Measurements from ENCODE around the gene CHP1. TPM values are rescaled to one million over a fixed set of nuclear protein-coding genes. Genes with fewer than 3 reads are reported as not detected.

CHP1 gene
- 22.4 TPM for polyA plus RNA-seq (2012; ENCODE audit: missing spikeins)

GRCh38 chr15:41230650-41231421 is at the start of gene CHP1, which contains the start of gene EXD1:
CHP1 (plus strand) TSS chr15:41231268; CDS start chr15:41231383, 115 bp downstream.
EXD1 (minus strand) TSS chr15:41230757; CDS start chr15:41226575, 4,182 bp downstream.
- FAIRE-seq, result peak; percentile 98
- TF ChIP-seq TAF1 (IDR thresholded peaks at IDR 0.05; ENCODE audit: borderline replicate concordance, low read depth, low read length) (peak; percentile 85), POLR2A (IDR thresholded peaks at IDR 0.05; ENCODE audit: low read depth, low read length) (peak; percentile 87), POLR2AphosphoS5 (IDR thresholded peaks at IDR 0.05; ENCODE audit: low read depth, low read length) (peak; percentile 82)
- peak; percentile 92 for DNase-seq (ENCODE audit: insufficient read length)

GRCh38 chr15:41182266-41182665 is 48.8 kb upstream of the CHP1 start:
- FAIRE-seq, result no peak
- no peak for DNase-seq (ENCODE audit: insufficient read length)
- TF ChIP-seq TAF1 (IDR thresholded peaks at IDR 0.05; ENCODE audit: borderline replicate concordance, low read depth, low read length) (no peak), POLR2AphosphoS5 (IDR thresholded peaks at IDR 0.05; ENCODE audit: low read depth, low read length) (no peak), POLR2A (IDR thresholded peaks at IDR 0.05; ENCODE audit: low read depth, low read length) (no peak)

GRCh38 chr15:41183581-41183980 is 47.5 kb upstream of the CHP1 start:
- no peak for DNase-seq (ENCODE audit: insufficient read length)
- FAIRE-seq, result no peak
- TF ChIP-seq POLR2A (IDR thresholded peaks at IDR 0.05; ENCODE audit: low read depth, low read length) (no peak), TAF1 (IDR thresholded peaks at IDR 0.05; ENCODE audit: borderline replicate concordance, low read depth, low read length) (no peak), POLR2AphosphoS5 (IDR thresholded peaks at IDR 0.05; ENCODE audit: low read depth, low read length) (no peak)

GRCh38 chr15:41194444-41194843 is 36.6 kb upstream of the CHP1 start:
- TF ChIP-seq POLR2AphosphoS5 (IDR thresholded peaks at IDR 0.05; ENCODE audit: low read depth, low read length), result no peak
- no peak for TF ChIP-seq TAF1 (IDR thresholded peaks at IDR 0.05; ENCODE audit: borderline replicate concordance, low read depth, low read length)
- TF ChIP-seq POLR2A (IDR thresholded peaks at IDR 0.05; ENCODE audit: low read depth, low read length), result no peak
- DNase-seq (ENCODE audit: insufficient read length), result no peak
- FAIRE-seq, result no peak

- FAIRE-seq, result no peak
- TF ChIP-seq TAF1 (IDR thresholded peaks at IDR 0.05; ENCODE audit: borderline replicate concordance, low read depth, low read length) (no peak), POLR2A (IDR thresholded peaks at IDR 0.05; ENCODE audit: low read depth, low read length) (no peak), POLR2AphosphoS5 (IDR thresholded peaks at IDR 0.05; ENCODE audit: low read depth, low read length) (no peak)
Measured at GRCh38 chr15:41199470-41199869, 31.6 kb upstream of the CHP1 start.

GRCh38 chr15:41203395-41203794 is 27.7 kb upstream of the CHP1 start:
- no peak for TF ChIP-seq POLR2AphosphoS5 (IDR thresholded peaks at IDR 0.05; ENCODE audit: low read depth, low read length)
- no peak for TF ChIP-seq TAF1 (IDR thresholded peaks at IDR 0.05; ENCODE audit: borderline replicate concordance, low read depth, low read length)
- no peak for TF ChIP-seq POLR2A (IDR thresholded peaks at IDR 0.05; ENCODE audit: low read depth, low read length)
- no peak for DNase-seq (ENCODE audit: insufficient read length)
- no peak for FAIRE-seq

More at GRCh38 chr15:41199470-41199869, 31.6 kb upstream of the CHP1 start:
- no peak for DNase-seq (ENCODE audit: insufficient read length)

- TF ChIP-seq TAF1 (IDR thresholded peaks at IDR 0.05; ENCODE audit: borderline replicate concordance, low read depth, low read length), result no peak
- TF ChIP-seq POLR2A (IDR thresholded peaks at IDR 0.05; ENCODE audit: low read depth, low read length), result no peak
- TF ChIP-seq POLR2AphosphoS5 (IDR thresholded peaks at IDR 0.05; ENCODE audit: low read depth, low read length), result no peak
- FAIRE-seq (no peak), DNase-seq (ENCODE audit: insufficient read length) (no peak)
Measured at GRCh38 chr15:41205315-41205714, 25.8 kb upstream of the CHP1 start.

- FAIRE-seq (no peak), DNase-seq (ENCODE audit: insufficient read length) (no peak)
- TF ChIP-seq POLR2AphosphoS5 (IDR thresholded peaks at IDR 0.05; ENCODE audit: low read depth, low read length) (no peak), POLR2A (IDR thresholded peaks at IDR 0.05; ENCODE audit: low read depth, low read length) (no peak), TAF1 (IDR thresholded peaks at IDR 0.05; ENCODE audit: borderline replicate concordance, low read depth, low read length) (no peak)
Measured at GRCh38 chr15:41207687-41208448, 23.2 kb upstream of the CHP1 start.

GRCh38 chr15:41215708-41216107 is 15.4 kb upstream of the CHP1 start:
- no peak for DNase-seq (ENCODE audit: insufficient read length)
- FAIRE-seq, result no peak
- TF ChIP-seq POLR2A (IDR thresholded peaks at IDR 0.05; ENCODE audit: low read depth, low read length), result no peak
- no peak for TF ChIP-seq TAF1 (IDR thresholded peaks at IDR 0.05; ENCODE audit: borderline replicate concordance, low read depth, low read length)
- TF ChIP-seq POLR2AphosphoS5 (IDR thresholded peaks at IDR 0.05; ENCODE audit: low read depth, low read length), result no peak

- DNase-seq (ENCODE audit: insufficient read length), result no peak
- no peak for TF ChIP-seq POLR2A (IDR thresholded peaks at IDR 0.05; ENCODE audit: low read depth, low read length)
- TF ChIP-seq POLR2AphosphoS5 (IDR thresholded peaks at IDR 0.05; ENCODE audit: low read depth, low read length), result no peak
- TF ChIP-seq TAF1 (IDR thresholded peaks at IDR 0.05; ENCODE audit: borderline replicate concordance, low read depth, low read length), result no peak
- no peak for FAIRE-seq
Measured at GRCh38 chr15:41218851-41219250, 12.2 kb upstream of the CHP1 start.

- DNase-seq (ENCODE audit: insufficient read length) (no peak), FAIRE-seq (no peak)
- TF ChIP-seq POLR2AphosphoS5 (IDR thresholded peaks at IDR 0.05; ENCODE audit: low read depth, low read length) (no peak), POLR2A (IDR thresholded peaks at IDR 0.05; ENCODE audit: low read depth, low read length) (no peak), TAF1 (IDR thresholded peaks at IDR 0.05; ENCODE audit: borderline replicate concordance, low read depth, low read length) (no peak)
Measured at GRCh38 chr15:41219381-41219780, 11.7 kb upstream of the CHP1 start.
